HG03280 (cell line): ENCODE measurements around the gene DARS1.
"Not testable (repeated sequence)": the region's sequence is repeated elsewhere in the genome, so short reads cannot be mapped to it uniquely, and the experiment has no call there.

Experiments used
- ATAC-seq: cut with Tn5 transposase; IDR thresholded peaks from one replicate; pipeline ENCODE4 v1.9.1; 2021; ENCODE audit warnings: mild to moderate bottlenecking, moderate library complexity; ENCODE audit not compliant: unreplicated experiment

Gene DARS1

DNA sequence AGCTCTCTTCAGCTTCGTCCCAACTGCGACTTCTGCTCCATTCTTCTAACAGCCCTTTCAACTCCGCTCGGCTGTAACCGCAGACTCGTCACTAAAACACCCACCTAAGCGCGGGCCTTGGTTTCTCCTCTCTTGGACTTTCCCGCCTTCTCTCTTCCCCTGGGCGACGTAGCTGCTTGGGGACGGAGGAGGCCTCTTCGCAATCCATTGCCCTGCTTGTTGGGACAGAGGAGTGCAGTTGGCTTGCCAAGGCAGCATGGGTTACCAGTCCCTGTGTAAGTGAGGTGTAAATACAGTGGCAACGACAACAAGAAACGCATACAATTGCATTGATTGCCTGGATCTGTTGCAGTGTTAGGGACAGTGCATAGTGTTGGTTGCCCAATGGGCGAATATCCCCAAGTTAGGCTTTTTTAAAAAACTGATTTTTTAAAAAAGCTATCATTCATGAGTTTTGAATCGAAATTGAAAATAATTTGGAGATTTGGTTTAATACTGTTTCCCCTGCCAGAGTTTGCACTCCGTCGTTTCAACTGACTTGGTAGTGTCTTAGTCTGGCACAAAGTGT, 484 bp upstream of the DARS1 start:
- ATAC-seq: peak; percentile 32

DNA sequence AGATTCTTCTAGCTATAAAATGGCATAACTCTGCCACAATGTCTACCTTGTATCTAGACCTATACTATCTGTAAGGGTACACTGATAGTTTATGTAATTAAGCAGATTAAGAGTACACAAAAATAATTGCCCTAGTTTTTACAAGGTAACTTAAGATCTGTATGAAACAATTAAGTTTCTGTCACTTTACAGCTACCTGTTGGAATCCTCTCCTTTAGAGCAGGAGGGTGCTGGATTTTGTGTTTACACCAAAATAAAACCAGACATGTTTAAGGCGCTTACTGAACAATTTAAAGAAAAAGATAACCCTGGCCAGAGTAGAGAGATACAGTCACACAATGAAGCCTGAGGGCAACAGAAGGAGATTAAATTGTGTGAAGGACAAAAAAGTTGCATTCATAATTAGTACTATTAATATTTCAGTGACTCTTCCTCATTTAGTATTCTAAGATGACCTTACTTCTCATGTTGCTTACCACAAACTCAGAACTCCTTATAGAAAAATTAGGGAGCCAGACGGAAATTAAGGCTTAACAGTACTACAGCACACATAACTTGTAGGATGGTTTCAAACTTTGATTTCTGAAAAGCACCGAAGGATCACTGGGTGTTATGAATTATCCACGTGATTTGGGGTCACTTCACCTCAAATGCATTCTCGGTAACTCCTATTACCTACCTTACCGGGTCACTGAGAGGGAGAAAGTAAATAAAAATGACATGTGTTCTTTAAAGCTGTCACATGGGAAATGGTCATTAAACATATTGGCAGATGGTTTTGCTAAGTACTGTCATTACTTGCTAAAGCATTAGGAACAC, 1.0 kb downstream of the DARS1 start:
- ATAC-seq: peak; percentile 42

DNA sequence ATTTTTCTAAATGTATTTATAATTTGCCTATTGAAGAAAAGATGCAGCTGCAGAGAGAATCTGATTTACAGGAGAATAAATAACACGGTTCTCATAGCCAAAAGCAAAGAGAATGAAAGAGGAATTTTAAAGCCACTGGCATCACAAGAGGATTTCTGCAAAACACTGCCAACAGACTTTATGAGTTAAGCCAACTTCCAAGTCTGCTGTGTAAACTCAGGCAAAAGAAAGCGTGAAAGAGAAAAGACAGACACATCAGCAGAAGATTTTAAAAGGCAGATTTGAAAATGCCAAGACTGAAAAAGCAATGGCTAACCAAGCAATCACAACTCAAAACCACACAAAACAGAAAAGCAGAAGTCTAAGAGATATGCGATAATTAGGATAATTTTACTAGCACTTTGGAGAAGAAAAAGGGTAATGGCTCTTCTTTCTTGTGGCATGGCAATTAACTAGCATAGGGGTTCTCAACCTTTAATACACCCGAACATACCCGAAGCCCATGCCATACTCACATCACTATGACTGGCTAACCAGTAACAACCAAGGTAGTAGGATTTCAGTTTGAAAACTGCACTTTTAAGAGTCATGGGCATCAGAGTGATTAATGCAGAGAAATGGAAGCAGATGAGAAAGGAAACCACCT, 4.9 kb downstream of the DARS1 start:
- no peak for ATAC-seq

DNA sequence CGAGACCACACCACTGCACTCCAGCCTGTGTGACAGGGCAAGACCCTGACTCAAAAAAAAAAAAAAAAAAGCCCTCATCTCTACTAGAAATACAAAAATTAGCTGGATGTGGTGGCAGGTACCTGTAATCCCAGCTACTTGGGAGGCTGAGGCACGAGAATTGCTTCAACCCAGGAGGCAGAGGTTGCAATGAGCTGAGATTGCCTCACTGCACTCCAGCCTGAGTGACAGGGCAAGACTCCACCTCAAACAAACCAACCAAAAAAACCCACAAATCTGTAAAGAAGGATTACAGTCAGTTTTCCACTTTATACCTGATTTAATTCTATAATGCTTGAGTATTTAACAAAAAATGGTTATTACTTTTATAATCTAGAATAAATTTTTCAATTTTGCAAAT, 9.7 kb downstream of the DARS1 start:
- ATAC-seq: no peak

DNA sequence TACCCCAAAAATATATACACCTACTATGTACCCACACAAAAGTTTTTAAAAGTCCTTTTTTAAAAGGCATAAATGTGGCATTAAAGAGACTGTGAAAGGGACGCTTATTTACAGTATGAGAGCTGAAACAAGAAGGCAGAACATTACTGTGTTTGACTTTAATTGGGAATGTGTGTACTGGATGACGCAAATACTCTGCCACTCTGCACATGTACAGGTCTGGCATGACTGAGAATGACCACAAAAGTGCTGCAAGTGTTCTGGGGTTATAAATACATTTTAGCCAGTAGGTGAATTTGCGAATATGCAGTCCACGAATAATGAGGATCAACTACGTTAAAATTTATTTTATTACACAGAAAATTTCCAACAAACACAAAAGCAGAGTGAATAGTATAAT, 11.4 kb downstream of the DARS1 start:
- no peak for ATAC-seq

DNA sequence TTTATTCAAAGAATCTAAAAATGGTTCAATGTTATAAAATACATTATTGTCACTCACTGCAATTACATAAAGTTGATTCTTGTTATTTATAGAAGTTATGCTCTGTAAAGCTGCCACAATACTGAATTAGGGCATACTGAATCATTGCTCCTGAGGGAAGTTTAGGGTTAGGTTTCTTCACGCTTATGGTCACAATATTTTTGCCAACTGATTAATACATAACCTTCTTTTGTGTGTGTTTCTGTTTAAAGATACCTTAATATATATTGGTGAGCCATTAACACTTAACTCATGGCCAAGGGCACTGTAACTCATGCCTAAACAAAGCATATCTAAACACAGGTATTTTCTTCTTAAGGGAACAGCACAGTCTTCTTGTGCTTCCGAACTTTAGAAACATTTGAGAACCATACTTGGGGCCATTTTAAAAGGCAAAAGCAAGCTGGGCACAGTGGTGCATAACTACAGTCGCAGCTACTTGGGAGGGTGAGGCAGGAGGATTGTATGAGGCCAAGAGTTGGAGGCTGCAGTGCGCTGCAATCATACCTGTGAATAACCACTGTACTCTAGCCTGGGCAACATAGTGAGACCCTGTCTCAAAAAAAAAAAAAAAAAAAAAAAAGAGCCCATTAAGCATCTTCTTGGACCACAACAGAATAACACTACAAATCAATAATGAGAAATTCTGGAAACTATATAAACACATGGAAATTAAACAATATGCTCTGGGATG, 15.6 kb downstream of the DARS1 start:
- no peak for ATAC-seq

DNA sequence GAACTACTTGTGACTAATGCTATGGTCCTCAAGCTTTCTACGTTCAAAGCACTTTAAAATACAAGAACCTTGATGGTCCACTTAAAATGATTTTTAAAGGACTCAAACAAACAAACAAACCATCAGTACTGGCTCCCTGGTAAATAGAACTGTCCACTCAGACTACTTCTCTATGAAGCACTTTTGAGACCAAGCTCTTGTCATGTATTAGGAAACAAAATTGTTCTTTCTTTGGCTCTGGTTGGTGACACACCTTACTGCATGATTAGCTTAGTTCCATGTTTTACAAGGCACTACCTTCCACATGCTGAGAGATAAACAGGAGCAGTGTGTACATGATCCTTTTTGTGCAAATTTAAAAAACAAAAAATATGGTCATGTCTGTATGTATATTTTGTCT, 19.7 kb downstream of the DARS1 start:
- ATAC-seq: no peak

DNA sequence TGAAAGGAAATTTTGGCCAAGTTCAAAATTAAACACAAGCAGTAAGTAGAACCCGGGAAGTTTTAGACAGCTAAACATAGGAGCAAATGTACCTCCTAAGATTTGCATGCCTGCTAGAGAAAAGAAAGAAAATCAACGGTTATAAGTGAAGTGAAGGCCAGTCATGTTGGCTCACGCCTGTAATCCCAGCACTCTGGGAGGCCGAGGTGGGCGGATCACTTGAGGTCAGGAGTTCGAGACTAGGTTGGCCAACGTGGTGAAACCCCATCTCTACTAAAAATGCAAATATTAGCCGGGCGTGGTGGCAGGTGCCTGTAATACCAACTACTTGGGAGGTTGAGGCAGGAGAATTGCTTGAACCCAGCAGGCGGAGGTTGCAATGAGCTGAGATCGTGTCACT, 21.0 kb downstream of the DARS1 start:
- not testable (repeated sequence) for ATAC-seq

DNA sequence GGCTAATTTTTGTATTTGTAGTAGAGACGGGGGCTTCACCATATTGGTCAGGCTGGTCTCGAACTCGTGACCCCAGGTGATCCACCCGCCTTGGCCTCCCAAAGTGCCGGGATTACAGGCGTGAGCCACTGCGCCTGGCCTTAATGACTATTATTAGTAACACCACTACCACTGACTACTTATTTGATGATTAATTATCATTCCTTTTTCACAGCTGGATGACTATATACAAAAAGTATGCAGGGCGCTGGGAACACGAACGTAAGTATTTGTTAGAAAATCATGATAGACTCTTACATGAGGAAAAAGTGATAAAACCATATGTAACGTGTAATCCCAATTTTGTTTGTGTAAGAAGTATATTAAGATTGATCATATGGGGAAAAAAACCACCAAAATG, 21.6 kb downstream of the DARS1 start:
- ATAC-seq: no peak

DNA sequence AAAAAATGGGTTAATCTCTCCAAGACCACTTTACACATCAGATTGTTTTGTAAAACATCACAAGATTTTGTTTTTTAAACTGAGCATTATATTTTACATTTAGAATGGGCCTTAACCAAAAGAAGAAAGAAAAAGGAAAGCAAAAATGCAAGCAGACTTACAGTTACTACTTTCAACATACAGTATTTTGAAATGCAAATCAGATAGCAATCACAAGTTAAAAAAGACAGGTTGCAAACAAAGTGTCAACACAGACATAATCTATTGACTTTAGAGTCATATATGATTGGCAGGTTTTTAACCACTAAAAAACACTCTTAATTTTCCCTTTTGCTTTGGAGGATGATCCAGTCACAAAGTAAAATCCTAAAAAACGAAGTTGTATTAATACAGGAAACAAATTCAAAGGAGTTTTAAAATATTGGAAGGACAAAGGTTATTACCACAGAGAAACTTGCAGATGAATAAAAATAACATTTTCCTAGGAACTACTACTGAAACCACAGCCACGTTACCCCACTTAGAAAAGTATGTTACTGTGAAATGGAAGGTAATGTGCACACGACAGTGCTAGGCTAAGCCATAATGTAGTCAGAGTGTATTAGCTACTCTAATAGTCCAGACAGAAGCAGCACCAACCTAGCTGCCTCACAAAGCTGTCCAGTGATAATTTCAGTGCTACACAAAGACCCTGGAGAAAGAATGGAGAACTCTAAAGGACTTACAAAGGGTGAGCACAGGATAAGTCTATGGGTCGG, 22.9 kb downstream of the DARS1 start:
- ATAC-seq: peak; percentile 68

DNA sequence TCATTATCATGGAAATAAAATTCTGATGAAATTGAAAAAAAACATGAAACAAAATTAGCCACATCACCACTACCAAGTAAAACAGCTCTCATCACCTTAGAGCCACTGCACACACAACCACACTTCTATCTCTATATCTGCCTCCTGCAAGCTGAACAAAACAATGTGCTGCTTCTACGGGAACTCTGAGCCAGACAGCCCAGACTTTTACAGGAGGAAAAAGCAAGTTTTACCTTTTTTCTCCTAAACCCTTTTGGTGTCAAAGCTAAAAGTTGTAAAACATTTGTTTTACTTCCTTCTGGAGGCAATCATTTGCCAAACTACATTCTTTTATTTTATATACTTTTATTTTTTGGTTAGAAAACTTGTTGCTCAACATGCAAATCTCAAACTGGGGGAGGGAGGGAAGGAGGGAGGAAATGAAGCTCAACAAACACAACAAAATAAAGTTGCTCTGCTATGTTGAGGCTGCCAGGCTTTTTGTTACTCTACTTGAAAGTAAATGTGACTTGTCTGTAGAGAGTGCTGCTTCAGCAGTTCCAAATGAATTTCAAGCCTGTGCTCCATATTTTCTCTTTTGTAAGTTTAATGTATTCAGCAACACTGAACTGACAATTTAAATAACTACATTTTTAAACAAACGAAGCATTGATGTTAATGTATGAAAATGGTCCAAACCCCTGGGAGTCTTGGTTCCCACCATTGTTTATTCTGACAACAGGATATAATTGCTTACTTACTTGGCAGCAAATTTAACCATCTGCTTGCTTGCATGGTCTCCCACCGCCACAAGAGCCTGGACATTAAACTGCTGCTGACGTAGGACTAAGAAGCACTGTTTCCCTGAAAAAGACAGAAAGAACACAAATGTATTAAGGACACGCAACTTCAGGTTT, 24.5 kb downstream of the DARS1 start:
- no peak for ATAC-seq

DNA sequence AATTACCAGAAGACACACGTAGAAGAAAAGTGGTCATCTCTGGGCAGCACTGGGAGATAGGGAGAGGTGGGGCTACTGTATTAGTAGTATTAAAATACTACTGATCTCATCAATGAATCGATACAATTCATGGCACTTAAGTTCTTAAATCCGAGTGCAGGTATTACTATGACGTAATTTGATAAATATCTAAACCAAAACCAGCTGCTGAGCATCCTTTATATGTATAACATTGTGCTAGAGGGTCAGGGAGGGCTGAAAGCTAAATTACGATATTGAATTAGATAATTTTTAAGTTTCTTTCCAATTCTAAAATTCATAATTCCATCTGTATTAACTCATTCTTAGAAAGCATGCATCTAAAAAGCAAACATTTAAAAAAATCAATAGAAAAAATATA, 25.3 kb downstream of the DARS1 start:
- no peak for ATAC-seq

DNA sequence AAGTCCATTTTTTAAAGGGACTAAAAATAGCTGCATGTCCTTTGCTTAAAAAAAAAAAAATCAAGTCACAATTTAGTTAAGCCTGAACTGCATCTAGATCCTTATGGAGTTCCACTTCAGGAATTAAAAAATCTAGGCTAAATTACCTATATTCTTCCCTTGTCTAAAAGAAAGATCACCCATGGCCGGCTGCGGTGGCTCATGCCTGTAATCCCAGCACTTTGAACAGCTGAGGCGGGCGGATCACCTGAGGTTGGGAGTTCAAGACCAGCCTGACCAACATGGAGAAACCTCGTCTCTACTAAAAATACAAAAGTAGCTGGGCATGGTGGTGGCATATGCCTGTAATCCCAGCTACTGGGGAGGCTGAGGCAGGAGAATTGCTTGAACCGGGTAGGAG, 26.5 kb downstream of the DARS1 start:
- not testable (repeated sequence) for ATAC-seq

DNA sequence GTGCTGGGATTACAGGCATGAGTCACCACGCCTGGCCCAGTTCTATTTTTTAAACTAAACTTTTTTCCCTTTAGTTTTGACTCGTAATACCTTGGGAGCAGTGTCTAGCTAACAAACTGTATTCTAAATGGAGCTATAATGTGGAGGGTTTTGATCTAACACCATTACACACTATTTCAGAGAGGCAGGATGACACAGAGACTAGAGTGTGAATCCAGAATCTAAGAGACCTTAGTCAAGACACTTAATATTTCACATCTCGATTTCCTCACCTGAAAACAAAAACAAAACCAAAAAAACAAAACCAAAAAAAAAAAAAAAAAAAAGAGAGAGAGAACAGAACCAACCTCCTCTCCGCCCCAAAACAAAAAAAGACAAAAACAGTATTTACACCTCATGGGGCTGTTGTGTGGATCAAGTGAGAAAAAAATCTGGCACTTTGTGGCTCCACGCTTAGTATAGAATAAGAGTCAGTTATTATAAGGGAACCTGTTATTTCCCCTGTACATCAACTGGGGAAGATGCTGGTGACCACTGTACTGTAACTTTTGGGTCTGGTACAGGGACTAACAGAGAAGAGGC, 31.3 kb downstream of the DARS1 start:
- no peak for ATAC-seq

DNA sequence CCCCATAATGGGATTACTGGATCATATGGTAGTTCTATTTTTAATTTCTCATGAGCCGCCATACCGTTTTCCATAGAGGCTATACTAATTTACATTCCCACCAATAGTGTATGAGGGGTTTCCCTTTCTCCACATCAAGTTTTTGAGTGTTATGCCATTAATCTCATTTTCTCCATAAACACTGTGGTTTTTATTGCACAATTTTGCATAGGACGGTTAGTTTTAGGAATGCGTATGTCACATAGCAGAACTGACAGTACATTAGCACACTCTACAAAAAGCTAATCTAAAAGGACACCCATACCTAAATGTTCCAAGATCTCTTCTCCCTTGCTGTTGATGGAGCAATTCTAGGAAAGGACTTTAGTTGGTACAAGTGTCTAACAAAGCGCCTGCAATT, 32.5 kb downstream of the DARS1 start:
- ATAC-seq: no peak

DNA sequence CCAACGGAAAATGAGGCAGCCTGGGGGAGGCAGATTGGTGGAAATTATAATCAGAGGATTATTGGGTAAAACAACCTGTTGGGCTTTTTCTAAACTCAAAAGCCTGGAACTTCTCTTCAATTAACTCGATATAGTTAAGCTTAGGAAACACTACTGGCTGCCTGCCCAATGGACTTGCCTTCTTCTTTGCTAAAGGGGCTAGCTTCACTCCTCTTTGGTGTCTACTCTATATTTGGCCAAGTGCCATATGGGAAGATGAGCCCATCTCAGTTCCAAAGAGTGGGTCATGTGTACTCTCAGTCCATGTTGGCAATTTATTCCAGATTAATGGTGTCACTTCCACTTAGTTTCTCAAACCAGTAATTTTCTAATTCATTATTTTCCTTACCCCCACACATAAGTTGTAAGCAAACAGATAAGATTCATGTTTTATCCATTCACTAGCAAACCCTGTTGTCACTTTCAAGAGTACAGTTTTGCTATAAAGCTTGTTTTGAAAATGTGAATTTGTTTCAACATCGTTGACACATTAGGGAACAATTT, 34.3 kb downstream of the DARS1 start:
- ATAC-seq: no peak

DNA sequence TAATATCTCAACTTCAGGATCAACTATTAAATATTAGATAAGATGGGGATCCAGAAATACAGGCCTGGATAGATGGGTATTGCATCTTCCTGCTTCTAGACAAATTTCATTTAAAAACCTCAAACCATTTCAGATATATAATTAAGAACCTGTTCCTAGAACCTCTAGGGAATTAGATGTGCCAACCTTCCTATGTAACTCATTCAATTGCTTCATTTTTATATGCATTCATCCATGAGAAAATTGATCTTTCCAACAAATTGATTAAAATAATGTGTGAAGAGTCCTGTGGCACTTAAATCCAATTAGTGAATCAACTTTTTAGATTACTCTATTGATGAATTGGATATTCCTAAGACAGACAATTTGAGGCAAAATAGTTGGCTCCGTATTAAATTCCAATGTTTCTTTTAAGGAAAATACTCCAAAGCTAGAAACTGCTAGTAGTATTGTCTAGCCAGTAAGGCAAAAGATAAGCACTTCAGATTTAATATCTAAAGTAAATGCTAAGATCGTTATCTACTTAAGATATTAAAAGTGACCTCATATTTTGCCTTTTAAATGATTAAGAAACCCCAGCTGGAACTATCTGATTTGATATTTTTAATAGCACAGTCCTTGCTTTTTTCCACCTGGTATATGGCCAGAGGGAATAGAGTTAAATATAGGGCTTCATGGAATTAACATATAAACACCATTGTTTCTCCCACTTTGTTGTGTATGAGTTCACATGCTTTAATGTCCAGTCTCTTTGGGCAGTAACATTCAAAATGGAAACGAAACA, 35.8 kb downstream of the DARS1 start:
- ATAC-seq: no peak

DNA sequence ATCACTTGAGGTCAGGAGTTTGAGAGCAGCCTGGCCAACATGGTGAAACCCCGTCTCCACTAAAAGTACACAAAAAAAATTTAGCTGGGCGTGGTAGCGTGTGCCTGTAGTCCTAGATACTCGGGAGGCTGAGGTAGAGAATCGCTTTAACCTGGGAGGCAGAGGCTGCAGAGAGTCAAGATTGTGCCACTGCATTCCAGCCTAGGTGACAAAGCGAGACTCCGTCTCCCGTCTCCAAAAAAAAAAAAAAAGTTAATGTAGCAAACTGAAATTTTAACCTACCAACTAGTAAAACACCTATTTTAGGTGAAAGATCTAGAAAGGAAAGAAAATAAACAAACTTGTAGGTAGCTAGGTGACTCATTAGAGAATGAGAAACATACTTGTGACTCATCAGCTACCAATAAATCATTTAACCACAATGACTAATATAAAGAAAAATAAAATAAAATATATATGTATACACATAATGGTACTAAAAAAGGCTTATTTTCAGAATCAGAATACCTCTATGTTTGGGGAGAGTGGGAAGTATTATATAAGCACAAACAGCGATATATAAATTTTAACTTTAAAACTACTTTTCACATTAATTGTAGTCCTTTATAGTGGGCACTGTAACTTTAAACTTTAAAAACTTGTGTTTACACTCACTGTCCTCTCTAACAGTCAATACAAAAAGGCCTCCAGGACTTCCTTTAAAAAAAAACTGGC, 36.6 kb downstream of the DARS1 start:
- peak; percentile 70 for ATAC-seq
